Testis (tissue), 3 donors: ENCODE measurements around the gene CAMK2D. TPM values are rescaled to one million over a fixed set of nuclear protein-coding genes. Genes with fewer than 3 reads are reported as not detected.
A peak's percentile ranks its signal among the peaks of the same experiment; 100 is the strongest.

Experiments
- DNase-seq: peaks from one replicate; pipeline ENCODE4 v3.0.0-alpha.2; 2019
- H3K27ac ChIP-seq, 2 donors: fragments of 200-600 bp; sonication (generic); one replicate each; pipeline ENCODE4 v1.5.1; 2019
- H3K27me3 ChIP-seq: fragments of 200-600 bp; sonication (generic); one replicate; pipeline ENCODE4 v1.5.1; 2019
- H3K36me3 ChIP-seq: fragments of 200-600 bp; sonication (generic); one replicate; pipeline ENCODE4 v1.5.1; 2017; ENCODE audit warnings: low read depth; ENCODE audit errors: missing control alignments
- H3K4me1 ChIP-seq: fragments of 200-600 bp; sonication (generic); one replicate; pipeline ENCODE4 v1.5.1; 2019
- H3K4me3 ChIP-seq, 2 donors: fragments of 200-600 bp; sonication (generic); one replicate each; pipeline ENCODE4 v1.5.1; 2017 to 2019
- H3K9me3 ChIP-seq: fragments of 200-600 bp; sonication (generic); one replicate; pipeline ENCODE4 v1.5.1; 2017
- POLR2A ChIP-seq: fragments of 450-650 bp; IDR thresholded peaks from one replicate; pipeline ENCODE4 v1.6.1; 2017; ENCODE audit warnings: antibody characterized with exemption, mild to moderate bottlenecking, moderate library complexity
- WGBS, 2 donors: methylation state at CpG; one replicate each; pipeline ENCODE4 v1.1.5; 2018; 5-methylcytosine and 5-hydroxymethylcytosine counted together
- intact Hi-C: fragments of 100-400 bp; cut with DNase I; formaldehyde crosslinking; loops from one replicate; pipeline ENCODE4 v1.15.1; 2023; ENCODE audit warnings: low total_unique reads
- polyA plus RNA-seq: library from polyadenylated mRNA; stranded (reverse); fragments of 350-450 nt; fragmentation: Illumina TruSeq; extraction: RNeasy Lipid Tissue Mini Kit (QIAGEN cat#74804); gene quantifications from one replicate; pipeline ENCODE4 v1.2.3, GENCODE V29; 2014; ENCODE audit warnings: low read depth, low replicate concordance; ENCODE audit not compliant: insufficient read depth
- total RNA-seq, 2 donors: library from RNA; depleted of rRNA; stranded (reverse); fragments of >200 nt; gene quantifications; one replicate each; pipeline ENCODE4 v1.2.3, GENCODE V29; 2016
- TF ChIP-seq, protein P1 (sequence below), 3 experiments: fragments of 450-650 bp in 2 of 3; fragments of 200-600 bp in 1 of 3; sonication (generic) in 1 of 3; IDR thresholded peaks; one replicate each; pipeline ENCODE4 v1.5.1; 2016 to 2019; ENCODE audit warnings: antibody characterized with exemption in 3 of 3, mild to moderate bottlenecking in 2 of 3, moderate library complexity in 1 of 3

Gene CAMK2D
- total and polyA plus RNA-seq, 3 donors from 2014 or later: 31.2 to 88.1 (median 72.4) TPM

DNA sequence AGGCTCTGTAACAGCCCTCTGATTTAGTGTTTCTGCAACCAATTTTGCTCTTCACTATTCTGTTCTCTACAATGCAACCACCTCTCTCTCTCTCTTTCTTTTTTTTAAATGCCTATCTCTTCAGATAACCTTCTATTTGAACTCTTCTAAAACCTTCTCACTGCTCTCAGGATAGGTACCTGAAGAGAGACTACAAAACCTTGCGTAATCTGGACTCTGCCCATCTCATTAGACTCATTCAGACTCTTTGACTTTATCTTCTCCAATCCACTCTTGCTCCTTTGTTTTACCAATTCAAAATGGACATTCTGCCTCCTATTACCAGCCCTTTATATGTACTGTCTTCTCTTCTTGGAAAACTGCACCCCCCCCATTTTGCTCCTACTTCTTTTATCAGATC lies 291.6 kb downstream of the CAMK2D start:
- H3K27ac ChIP-seq: no peak overlapping the region
- H3K9me3 ChIP-seq: no peaks in the 10 kb centered on the region
- WGBS, 2 donors: 91 to 100% methylated on average over 1 of the region's 1 CpG
- no peaks in the 10 kb centered on the region for H3K27me3 ChIP-seq
- no peaks in the 10 kb centered on the region for H3K36me3 ChIP-seq
- no peak for DNase-seq
- H3K4me1 ChIP-seq: peaks cover 9% of the 10 kb centered on the region
- H3K4me3 ChIP-seq: no peak overlapping the region
- TF ChIP-seq, protein P1, sequence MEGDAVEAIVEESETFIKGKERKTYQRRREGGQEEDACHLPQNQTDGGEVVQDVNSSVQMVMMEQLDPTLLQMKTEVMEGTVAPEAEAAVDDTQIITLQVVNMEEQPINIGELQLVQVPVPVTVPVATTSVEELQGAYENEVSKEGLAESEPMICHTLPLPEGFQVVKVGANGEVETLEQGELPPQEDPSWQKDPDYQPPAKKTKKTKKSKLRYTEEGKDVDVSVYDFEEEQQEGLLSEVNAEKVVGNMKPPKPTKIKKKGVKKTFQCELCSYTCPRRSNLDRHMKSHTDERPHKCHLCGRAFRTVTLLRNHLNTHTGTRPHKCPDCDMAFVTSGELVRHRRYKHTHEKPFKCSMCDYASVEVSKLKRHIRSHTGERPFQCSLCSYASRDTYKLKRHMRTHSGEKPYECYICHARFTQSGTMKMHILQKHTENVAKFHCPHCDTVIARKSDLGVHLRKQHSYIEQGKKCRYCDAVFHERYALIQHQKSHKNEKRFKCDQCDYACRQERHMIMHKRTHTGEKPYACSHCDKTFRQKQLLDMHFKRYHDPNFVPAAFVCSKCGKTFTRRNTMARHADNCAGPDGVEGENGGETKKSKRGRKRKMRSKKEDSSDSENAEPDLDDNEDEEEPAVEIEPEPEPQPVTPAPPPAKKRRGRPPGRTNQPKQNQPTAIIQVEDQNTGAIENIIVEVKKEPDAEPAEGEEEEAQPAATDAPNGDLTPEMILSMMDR (IDR thresholded peaks at IDR 0.05): no peak
- no peak for TF ChIP-seq POLR2A
- intact Hi-C loops: no loop called here

GRCh38 chr4:113469023-113469390 lies 292.5 kb downstream of the CAMK2D start:
- Histone ChIP-seq H3K36me3 (no peaks in the 10 kb centered on the region), H3K9me3 (no peaks in the 10 kb centered on the region), H3K4me3 (no peak overlapping the region), H3K27ac (peak overlapping the region; percentile 74 to 81), H3K4me1 (peaks cover 9% of the 10 kb centered on the region), H3K27me3 (no peaks in the 10 kb centered on the region)
- WGBS, 2 donors: 51 to 85% methylated on average over 1 of the region's 1 CpG
- TF ChIP-seq POLR2A: no peak
- TF ChIP-seq, protein P1 (IDR thresholded peaks at IDR 0.05): no peak
- intact Hi-C loops: no loop called here
- no peak for DNase-seq

GRCh38 chr4:113468165-113469022 lies 293.1 kb downstream of the CAMK2D start:
- TF ChIP-seq, protein P1 (IDR thresholded peaks at IDR 0.05): no peak
- no peak for TF ChIP-seq POLR2A
- Histone ChIP-seq H3K9me3 (no peaks in the 10 kb centered on the region), H3K27me3 (no peaks in the 10 kb centered on the region), H3K4me1 (peaks cover 9% of the 10 kb centered on the region), H3K36me3 (no peaks in the 10 kb centered on the region), H3K4me3 (no peak overlapping the region), H3K27ac (peak overlapping the region; percentile 74 to 81)
- intact Hi-C loops: no loop called here
- 51 to 57% methylated on average over 8 of the region's 8 CpGs for WGBS, 2 donors
- peak; percentile 46 for DNase-seq

GRCh38 chr4:113467581-113467980 lies 294.0 kb downstream of the CAMK2D start:
- 86 to 94% methylated on average over 2 of the region's 2 CpGs for WGBS, 2 donors
- TF ChIP-seq, protein P1 (IDR thresholded peaks at IDR 0.05): no peak
- no peak for TF ChIP-seq POLR2A
- no peaks in the 10 kb centered on the region for H3K27me3 ChIP-seq
- peak overlapping the region in 1 of 2 donors; percentile 81 for H3K27ac ChIP-seq
- intact Hi-C loops: no loop called here
- peaks cover 9% of the 10 kb centered on the region for H3K4me1 ChIP-seq
- no peak for DNase-seq
- no peaks in the 10 kb centered on the region for H3K9me3 ChIP-seq
- no peaks in the 10 kb centered on the region for H3K36me3 ChIP-seq
- no peak overlapping the region for H3K4me3 ChIP-seq

- Histone ChIP-seq H3K4me1 (no peaks in the 10 kb centered on the region), H3K9me3 (no peaks in the 10 kb centered on the region), H3K27me3 (no peaks in the 10 kb centered on the region), H3K4me3 (no peak overlapping the region), H3K27ac (no peak overlapping the region), H3K36me3 (no peaks in the 10 kb centered on the region)
- DNase-seq: no peak
- WGBS, 2 donors: 83 to 91% methylated on average over 1 of the region's 1 CpG
- TF ChIP-seq POLR2A: no peak
- TF ChIP-seq, protein P1 (IDR thresholded peaks at IDR 0.05): no peak
- intact Hi-C loops: no loop called here
Measured at GRCh38 chr4:113462286-113462685, 299.3 kb downstream of the CAMK2D start.
